Osteocyte (in vitro differentiated cells): Measurements from ENCODE around the gene DIP2A. TPM values are rescaled to one million over a fixed set of nuclear protein-coding genes. Genes with fewer than 3 reads are reported as not detected.

Experiments
- DNase-seq: peaks from one replicate; pipeline ENCODE4 v3.0.0; 2021; ENCODE audit warnings: mixed read lengths; ENCODE audit not compliant: unreplicated experiment; ENCODE audit errors: extremely low spot score
- H3K27ac Mint-ChIP-seq: one replicate; pipeline ENCODE4 v1.8.0; 2021; ENCODE audit warnings: mild to moderate bottlenecking, mixed read lengths; ENCODE audit not compliant: unreplicated experiment
- H3K27me3 Mint-ChIP-seq: one replicate; pipeline ENCODE4 v1.8.0; 2021; ENCODE audit warnings: mixed read lengths; ENCODE audit not compliant: unreplicated experiment
- H3K36me3 Mint-ChIP-seq: one replicate; pipeline ENCODE4 v1.8.0; 2021; ENCODE audit warnings: mixed read lengths; ENCODE audit not compliant: unreplicated experiment
- H3K4me1 Mint-ChIP-seq: one replicate; pipeline ENCODE4 v1.8.0; 2021; ENCODE audit warnings: mixed read lengths; ENCODE audit not compliant: unreplicated experiment
- H3K4me3 Mint-ChIP-seq: one replicate; pipeline ENCODE4 v1.8.0; 2021; ENCODE audit warnings: mild to moderate bottlenecking, moderate library complexity, mixed read lengths; ENCODE audit not compliant: unreplicated experiment
- H3K9me3 Mint-ChIP-seq: one replicate; pipeline ENCODE4 v1.8.0; 2021; ENCODE audit warnings: mixed read lengths; ENCODE audit not compliant: unreplicated experiment
- CTCF ChIP-seq: fragments of 200-600 bp; sonication (generic); IDR thresholded peaks from 2 replicates; pipeline ENCODE4 v1.5.0; 2021; ENCODE audit warnings: antibody characterized with exemption, mild to moderate bottlenecking, moderate library complexity
- total RNA-seq: library from RNA; stranded (reverse); gene quantifications from 2 replicates; pipeline ENCODE4 v1.2.1, GENCODE V29; 2021

Gene DIP2A
- total RNA-seq, 1 donor from 2014 or later: 43.0 TPM

DNA sequence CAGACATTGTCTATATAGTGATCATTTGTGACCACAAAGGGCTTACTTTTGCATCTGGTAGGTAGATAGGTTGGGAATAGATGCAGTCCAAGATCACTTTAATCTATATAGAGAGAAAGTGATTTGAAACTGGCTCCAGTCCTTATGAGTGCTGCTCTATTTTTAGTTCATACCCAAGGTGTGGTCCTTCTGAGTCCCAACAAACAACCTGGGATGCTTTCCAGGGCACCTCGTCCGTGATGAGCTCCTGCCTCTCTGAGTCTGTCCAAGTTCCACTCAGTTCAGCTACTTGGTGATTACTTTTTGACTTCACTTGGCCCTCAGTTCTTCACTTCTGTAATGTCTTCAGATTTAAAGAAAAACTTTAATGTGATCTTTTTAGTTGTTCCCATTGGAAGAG is 20.2 kb downstream of the DIP2A start:
- H3K4me3 Mint-ChIP-seq: no peak overlapping the region
- TF ChIP-seq CTCF: no peak
- peaks cover 18% of the 10 kb centered on the region for H3K36me3 Mint-ChIP-seq
- no peaks in the 10 kb centered on the region for H3K27me3 Mint-ChIP-seq
- H3K27ac Mint-ChIP-seq: no peak overlapping the region
- H3K9me3 Mint-ChIP-seq: no peaks in the 10 kb centered on the region
- H3K4me1 Mint-ChIP-seq: peaks cover 11% of the 10 kb centered on the region
- DNase-seq: no peak

GRCh38 chr21:46480466-46480865 is 21.8 kb downstream of the DIP2A start:
- peaks cover 16% of the 10 kb centered on the region for H3K4me1 Mint-ChIP-seq
- TF ChIP-seq CTCF: no peak
- H3K9me3 Mint-ChIP-seq: no peaks in the 10 kb centered on the region
- no peaks in the 10 kb centered on the region for H3K27me3 Mint-ChIP-seq
- H3K36me3 Mint-ChIP-seq: peaks cover 24% of the 10 kb centered on the region
- H3K27ac Mint-ChIP-seq: no peak overlapping the region
- DNase-seq: no peak
- H3K4me3 Mint-ChIP-seq: no peak overlapping the region

GRCh38 chr21:46482225-46482845 is 23.6 kb downstream of the DIP2A start:
- Mint-ChIP-seq H3K36me3 (peaks cover 30% of the 10 kb centered on the region), H3K27me3 (no peaks in the 10 kb centered on the region), H3K4me1 (peaks cover 16% of the 10 kb centered on the region), H3K27ac (no peak overlapping the region), H3K9me3 (no peaks in the 10 kb centered on the region), H3K4me3 (no peak overlapping the region)
- TF ChIP-seq CTCF: no peak
- no peak for DNase-seq

DNA sequence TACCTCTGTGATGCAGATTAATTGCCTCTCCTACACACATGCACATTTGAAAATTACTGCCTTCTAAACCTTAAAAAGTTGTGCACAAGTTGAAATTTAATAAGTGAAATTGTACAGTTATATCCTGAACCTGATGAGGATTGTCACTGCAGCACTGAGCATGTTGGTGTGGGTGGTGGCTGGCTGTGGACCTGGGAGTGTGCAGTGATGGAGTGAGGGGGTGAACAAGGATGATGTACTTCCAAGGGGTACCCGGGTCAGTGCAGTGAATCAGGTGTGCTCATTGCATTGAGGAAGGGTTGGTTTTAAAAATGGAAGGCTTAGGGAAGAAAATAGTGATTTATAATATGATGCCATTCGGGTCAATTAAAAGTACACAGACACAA is 24.1 kb downstream of the DIP2A start:
- Mint-ChIP-seq H3K4me3 (no peak overlapping the region), H3K36me3 (peaks cover 27% of the 10 kb centered on the region), H3K27ac (no peak overlapping the region), H3K4me1 (peaks cover 16% of the 10 kb centered on the region), H3K9me3 (no peaks in the 10 kb centered on the region), H3K27me3 (no peaks in the 10 kb centered on the region)
- no peak for TF ChIP-seq CTCF
- DNase-seq: no peak

GRCh38 chr21:46483300-46484295 is 24.9 kb downstream of the DIP2A start:
- Mint-ChIP-seq H3K4me1 (peaks cover 16% of the 10 kb centered on the region), H3K27me3 (no peaks in the 10 kb centered on the region), H3K4me3 (no peak overlapping the region), H3K9me3 (no peaks in the 10 kb centered on the region), H3K36me3 (peaks cover 22% of the 10 kb centered on the region), H3K27ac (peak overlapping the region; percentile 43)
- no peak for TF ChIP-seq CTCF
- no peak for DNase-seq
